Measurements from ENCODE around the gene PARD3B.

The PARD3B gene

GRCh38 chr2:205296959-205297358, 751.7 kb downstream of the PARD3B start:
- no peak for DNase-seq

GRCh38 chr2:205297368-205297767, 752.1 kb downstream of the PARD3B start:
- no peak for DNase-seq

DNA sequence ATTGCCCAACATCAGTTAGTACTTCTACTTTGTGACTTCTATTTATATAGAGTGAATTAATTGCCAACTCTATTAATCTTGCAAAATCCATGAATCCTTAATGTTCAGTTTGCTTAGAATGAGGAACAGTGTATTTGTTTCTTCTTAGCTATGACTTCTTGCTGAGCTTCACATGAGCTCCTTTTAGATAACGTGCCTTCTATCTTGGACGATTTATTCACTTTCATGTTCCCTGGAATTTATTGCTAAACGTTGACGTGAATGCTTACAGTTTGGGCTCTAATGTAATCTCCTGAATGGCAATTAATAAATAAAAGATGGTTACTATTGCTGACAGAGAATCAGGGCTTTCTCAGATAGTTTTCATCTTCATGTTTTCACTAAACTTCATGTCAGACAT, 752.6 kb downstream of the PARD3B start:
- no peak for DNase-seq

- DNase-seq: no peak
Observed at GRCh38 chr2:205311201-205311600, 765.9 kb downstream of the PARD3B start.

DNA sequence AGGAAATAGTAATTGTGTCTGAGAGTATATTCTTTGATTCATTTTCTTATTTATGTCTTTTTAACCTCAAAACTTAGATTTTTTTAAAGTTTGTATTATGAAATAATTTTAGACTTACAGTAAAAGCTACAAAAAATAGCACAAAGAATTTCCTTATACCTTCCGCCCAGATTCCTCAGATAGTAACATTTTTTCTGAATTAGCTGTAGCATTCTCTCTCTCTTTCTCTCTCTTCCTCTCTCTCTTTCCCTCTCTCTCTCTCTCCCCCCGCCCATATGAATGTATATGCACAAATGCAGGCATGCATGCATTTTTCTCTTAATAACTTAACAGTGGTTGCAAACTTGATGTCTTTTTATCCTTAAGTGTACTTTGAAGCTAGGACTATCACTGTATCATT, 776.0 kb downstream of the PARD3B start:
- DNase-seq: peak; percentile 87

GRCh38 chr2:205323929-205324328, 778.7 kb downstream of the PARD3B start:
- DNase-seq: no peak

DNA sequence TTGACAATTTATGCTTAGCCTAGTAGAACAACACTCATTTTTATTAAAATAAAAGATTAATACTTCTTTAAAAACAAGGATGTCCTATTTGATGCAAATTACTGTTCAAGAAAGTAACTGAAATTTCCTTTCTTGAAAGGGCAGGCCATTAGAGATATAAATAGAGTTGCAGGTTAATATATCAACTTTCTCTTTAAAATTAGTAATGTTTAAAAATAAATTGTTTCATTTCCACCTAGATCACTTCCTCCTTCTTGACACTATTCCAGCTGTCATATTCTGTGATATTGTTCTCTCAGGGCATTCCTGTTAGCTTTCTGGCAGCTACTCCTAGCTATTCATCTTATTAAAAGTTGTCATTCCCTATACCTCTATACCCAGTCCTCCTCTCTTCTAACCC, 779.1 kb downstream of the PARD3B start:
- DNase-seq: no peak

- no peak for DNase-seq
Observed at GRCh38 chr2:205333351-205333750, 788.1 kb downstream of the PARD3B start.

DNA sequence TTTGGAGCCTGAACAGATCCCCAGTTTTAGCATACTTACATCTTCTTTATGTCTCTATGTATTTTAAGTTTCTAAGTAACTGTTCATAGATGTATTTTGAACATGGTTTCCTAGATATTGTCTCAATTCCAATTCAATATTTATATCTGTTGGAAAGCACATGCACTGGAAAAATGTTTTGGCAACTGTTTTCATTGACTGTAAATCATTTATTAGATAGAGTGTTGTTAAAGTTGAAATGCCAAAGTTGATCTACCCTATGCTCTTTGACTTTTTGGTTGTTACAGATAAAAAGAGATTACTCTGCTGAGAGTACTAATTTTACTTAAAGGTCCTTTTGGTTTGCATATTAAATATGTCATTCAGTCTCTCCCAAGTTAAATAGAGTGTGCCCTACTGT, 792.0 kb downstream of the PARD3B start:
- no peak for DNase-seq

DNA sequence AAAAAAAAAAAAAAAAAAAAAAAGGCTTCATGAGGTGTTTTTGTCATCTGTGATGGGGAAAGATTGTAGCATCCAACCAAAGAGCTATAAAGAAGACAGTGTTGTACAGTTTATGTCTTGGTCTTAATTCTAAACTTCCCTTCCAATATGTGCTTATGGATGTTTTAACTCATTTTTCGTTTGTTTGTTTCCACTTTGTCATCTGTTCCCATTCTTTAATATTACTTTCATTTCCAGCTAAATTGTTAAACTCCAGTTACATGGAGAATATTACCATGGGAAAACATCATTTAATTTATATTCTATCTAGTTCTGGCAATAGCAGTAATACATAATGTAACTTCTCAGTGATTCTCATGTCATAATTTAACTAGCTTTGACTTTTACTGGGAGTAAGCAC, 792.9 kb downstream of the PARD3B start:
- DNase-seq: no peak

- no peak for DNase-seq
Observed at GRCh38 chr2:205343103-205343502, 797.8 kb downstream of the PARD3B start.

- no peak for DNase-seq
Observed at GRCh38 chr2:205346649-205347048, 801.4 kb downstream of the PARD3B start.

GRCh38 chr2:205347899-205348298, 802.6 kb downstream of the PARD3B start:
- no peak for DNase-seq

- DNase-seq: peak; percentile 77
Observed at GRCh38 chr2:205352094-205352493, 806.8 kb downstream of the PARD3B start.

DNA sequence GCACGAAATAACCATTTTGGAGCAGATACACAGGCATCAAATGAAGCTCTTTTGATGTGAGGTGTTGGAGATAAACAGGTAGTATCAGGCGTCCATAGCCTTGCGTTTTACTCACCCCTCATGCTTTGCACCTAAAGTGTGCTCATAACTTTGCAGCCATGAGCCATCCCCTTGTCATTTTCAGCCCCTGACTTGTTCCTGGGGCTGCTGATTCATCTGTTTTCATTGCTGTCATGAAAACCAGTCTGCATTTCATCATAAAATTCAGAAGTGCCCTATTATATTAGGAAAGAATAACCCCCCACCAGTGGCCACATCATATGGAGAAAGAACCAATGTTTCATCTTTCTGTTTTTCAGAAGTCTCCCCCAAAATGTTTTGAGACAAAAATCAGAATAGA, 807.3 kb downstream of the PARD3B start:
- peak; percentile 82 for DNase-seq

DNA sequence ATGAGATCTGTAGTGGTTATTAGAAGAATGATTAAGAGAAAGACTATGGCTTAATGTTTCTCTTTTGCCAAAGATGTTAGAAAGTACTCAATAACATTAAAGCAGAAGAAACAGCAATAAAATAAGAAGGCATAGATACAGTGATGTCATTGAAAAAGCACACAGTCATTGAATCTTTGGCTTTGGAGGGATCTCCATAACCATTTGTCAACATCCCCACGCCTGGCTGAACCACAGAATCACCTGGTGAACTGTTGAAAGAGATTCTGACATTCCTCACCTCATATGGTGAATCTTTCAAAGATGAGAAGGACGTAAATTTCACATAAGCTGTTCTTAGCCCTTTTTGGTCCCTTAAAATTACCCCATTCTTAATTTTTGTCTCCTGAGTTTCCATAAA, 812.5 kb downstream of the PARD3B start:
- peak; percentile 23 for DNase-seq

GRCh38 chr2:205358351-205358815, 813.1 kb downstream of the PARD3B start:
- DNase-seq: peak; percentile 87

DNA sequence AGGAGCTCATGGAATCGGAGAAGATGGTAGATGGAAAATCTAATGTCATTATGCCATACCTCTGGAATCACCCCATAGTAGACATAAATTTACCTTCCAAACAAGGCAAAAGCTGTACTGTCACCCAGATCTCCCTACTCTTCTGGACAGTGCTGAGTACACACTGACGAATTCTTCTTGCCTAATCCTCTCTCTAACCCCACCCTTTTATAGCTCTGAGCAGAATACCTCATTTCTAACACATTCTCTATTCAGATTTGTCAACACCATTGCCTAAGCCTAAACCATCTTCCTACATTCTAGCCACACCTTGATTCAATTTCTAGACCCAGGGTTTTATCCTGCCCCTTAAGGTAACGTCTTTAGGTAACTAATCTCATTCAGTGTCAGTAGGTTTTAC, 816.0 kb downstream of the PARD3B start:
- no peak for DNase-seq

GRCh38 chr2:205361970-205362369, 816.7 kb downstream of the PARD3B start:
- no peak for DNase-seq

GRCh38 chr2:205364261-205364660, 819.0 kb downstream of the PARD3B start:
- no peak for DNase-seq

- no peak for DNase-seq
Observed at GRCh38 chr2:205366336-205367060, 821.2 kb downstream of the PARD3B start.

DNA sequence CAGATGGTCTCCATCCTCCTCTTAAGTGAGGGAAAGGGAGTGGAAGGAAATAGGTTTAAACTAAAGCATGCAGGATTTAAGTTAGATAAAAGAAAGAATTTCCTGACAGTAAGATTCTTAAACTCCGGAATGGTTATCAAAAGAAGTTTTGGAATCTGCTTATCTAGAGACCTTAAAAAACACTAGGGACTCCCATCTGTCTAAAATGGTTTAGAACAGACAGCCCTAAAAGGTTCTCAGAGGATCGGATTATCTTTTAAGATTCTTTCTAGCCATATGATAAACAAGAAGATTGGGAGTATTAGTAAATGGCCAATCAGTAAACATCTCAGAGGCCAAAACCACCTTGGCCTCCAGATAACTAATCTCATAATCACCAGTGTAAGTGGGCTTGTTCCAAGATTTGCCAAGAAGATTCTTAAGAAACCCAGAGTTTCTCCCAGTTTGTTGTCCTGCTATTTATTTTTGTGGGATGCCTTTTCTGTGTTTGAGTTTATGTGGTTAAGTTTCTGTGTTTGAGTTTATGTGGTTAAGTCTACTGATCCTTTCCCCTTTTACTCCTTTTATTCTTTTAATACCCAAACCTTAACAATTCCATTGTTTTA, 822.2 kb downstream of the PARD3B start:
- no peak for DNase-seq

GRCh38 chr2:205369813-205370212, 824.5 kb downstream of the PARD3B start:
- no peak for DNase-seq

DNA sequence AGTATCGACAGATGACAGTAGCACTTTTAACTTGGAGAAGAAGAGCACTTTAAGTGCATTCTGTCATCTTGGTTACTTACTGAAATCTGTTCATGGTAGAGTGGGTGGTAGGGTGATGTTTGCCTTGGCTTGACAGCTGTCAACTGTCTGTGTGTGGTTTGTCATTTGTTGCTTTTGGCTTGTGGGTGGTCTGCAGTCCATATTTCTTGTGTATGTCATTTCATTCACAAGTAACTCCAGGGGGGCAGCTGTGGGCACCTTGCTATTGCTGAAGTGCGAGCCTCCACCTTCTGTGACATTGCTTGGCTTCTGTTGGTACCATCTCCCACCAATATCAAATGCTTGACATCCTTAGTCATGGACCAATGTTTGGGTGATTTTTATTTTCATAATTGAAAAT, 825.5 kb downstream of the PARD3B start:
- no peak for DNase-seq

DNA sequence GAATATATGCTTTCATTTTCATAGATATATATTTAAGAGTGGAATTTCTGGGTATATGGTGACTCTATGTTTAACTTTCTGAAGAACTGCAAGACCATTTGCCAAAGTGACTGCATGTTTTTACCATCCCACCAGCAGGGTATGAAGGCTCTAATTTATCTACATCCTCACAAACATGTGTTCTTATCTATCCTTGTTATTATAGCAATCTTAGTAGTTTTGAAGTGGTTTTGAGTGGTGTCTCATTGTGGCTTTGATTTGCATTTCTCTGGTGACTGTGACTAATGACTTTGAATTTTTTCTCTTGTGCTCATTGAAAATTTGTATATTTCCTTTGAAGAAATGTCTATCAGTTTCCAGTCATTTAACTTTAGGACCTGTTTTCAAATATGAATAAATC, 826.9 kb downstream of the PARD3B start:
- DNase-seq: peak; percentile 71

Measured in fibroblast of upper back skin (primary cell).